H1 (cell line): Measurements from ENCODE around the gene SGK2. TPM values are rescaled to one million over a fixed set of nuclear protein-coding genes. Genes with fewer than 3 reads are reported as not detected.

Experiments used
- CTCF ChIA-PET: fragments of 300-600 bp; sonication (Branson Sonifier 250); formaldehyde crosslinking; loops from one replicate; lab custom pipeline; 2021; ENCODE audit not compliant: partially characterized antibody; lab: Charles Lee
- POLR2A ChIA-PET: fragments of 300-600 bp; sonication (Branson Sonifier 250); formaldehyde crosslinking; loops from one replicate; lab custom pipeline; 2021; ENCODE audit warnings: inconsistent platforms; ENCODE audit not compliant: partially characterized antibody; lab: Charles Lee
- DNase-seq, 2 experiments: peaks; one replicate each; pipeline versions ENCODE4 v3.0.0 to v3.0.0-alpha.2; 2010 to 2022; ENCODE audit warnings: low spot score in 2 of 2, low read depth in 1 of 2, mixed read lengths in 1 of 2
- FAIRE-seq: peaks from 2 replicates; lab custom pipeline; 2011; peaks lifted over from hg19 to GRCh38; lab: Jason Lieb, UNC
- H2AFZ ChIP-seq: 2 replicates; pipeline ENCODE4 v1.8.1; 2012; ENCODE audit warnings: low read length, inconsistent platforms
- H2AK5ac ChIP-seq: 2 replicates; pipeline ENCODE4 v1.6.1; 2013; ENCODE audit warnings: low read depth, low read length
- H2BK120ac ChIP-seq: replicated peaks from 2 replicates; pipeline ENCODE3; 2013; ENCODE audit warnings: low read depth, low read length, inconsistent platforms
- H2BK12ac ChIP-seq: 2 replicates; pipeline ENCODE4 v1.6.1; 2013; ENCODE audit warnings: low read depth, low read length
- H2BK15ac ChIP-seq: 2 replicates; pipeline ENCODE4 v1.6.1; 2013; ENCODE audit warnings: low read length
- H2BK20ac ChIP-seq: 2 replicates; pipeline ENCODE4 v1.6.1; 2013; ENCODE audit warnings: low read length
- H2BK5ac ChIP-seq: 2 replicates; pipeline ENCODE4 v1.6.1; 2013; ENCODE audit warnings: low read depth, low read length
- H3K14ac ChIP-seq: 2 replicates; pipeline ENCODE4 v1.6.1; 2013; ENCODE audit warnings: inconsistent platforms; ENCODE audit not compliant: insufficient read length
- H3K18ac ChIP-seq: 2 replicates; pipeline ENCODE4 v1.6.1; 2013; ENCODE audit warnings: low read length; ENCODE audit errors: extremely low read depth
- H3K23ac ChIP-seq: 2 replicates; pipeline ENCODE4 v1.6.1; 2013; ENCODE audit warnings: inconsistent platforms; ENCODE audit not compliant: insufficient read length
- H3K23me2 ChIP-seq: 2 replicates; pipeline ENCODE4 v1.6.1; 2013; ENCODE audit warnings: low read depth, low read length
- H3K27ac ChIP-seq: 2 replicates; pipeline ENCODE4 v1.6.1; 2011; ENCODE audit warnings: low read depth, low read length, inconsistent platforms
- H3K27me3 ChIP-seq, 4 experiments: replicated peaks in 1 of 4; 1 replicate in 1 of 4; 2 replicates in 3 of 4; pipeline versions ENCODE4 v1.6.1 to v1.8.1; 2011 to 2013; ENCODE audit warnings: low read length in 3 of 4, mild to moderate bottlenecking in 3 of 4, inconsistent platforms in 2 of 4, mixed read lengths in 2 of 4, moderate library complexity in 1 of 4; ENCODE audit not compliant: control insufficient read depth in 3 of 4, insufficient read depth in 3 of 4; ENCODE audit errors: extremely low read depth in 1 of 4
- H3K36me3 ChIP-seq, 4 experiments: 2 replicates each; pipeline versions ENCODE4 v1.6.1 to v1.8.1; 2011 to 2013; ENCODE audit warnings: mild to moderate bottlenecking in 4 of 4, low read length in 3 of 4, moderate library complexity in 2 of 4, control low read depth in 1 of 4, inconsistent platforms in 1 of 4; ENCODE audit not compliant: insufficient read depth in 4 of 4, control insufficient read depth in 2 of 4
- H3K4ac ChIP-seq: replicated peaks from 2 replicates; pipeline ENCODE3; 2013; ENCODE audit warnings: low read length, low read depth, mixed read lengths, inconsistent platforms; ENCODE audit not compliant: insufficient read length
- H3K4me1 ChIP-seq, 4 experiments: replicated peaks in 1 of 4; 1 replicate in 1 of 4; 2 replicates in 3 of 4; pipeline versions ENCODE4 v1.6.1 to v1.8.1; 2011 to 2013; ENCODE audit warnings: low read length in 3 of 4, inconsistent platforms in 2 of 4, mixed read lengths in 1 of 4; ENCODE audit not compliant: insufficient read depth in 4 of 4, control insufficient read depth in 3 of 4
- H3K4me2 ChIP-seq, 2 experiments: 2 replicates each; pipeline versions ENCODE4 v1.6.1 to v1.8.1; 2011 to 2013; ENCODE audit warnings: low read depth in 2 of 2, low read length in 2 of 2, control low read depth in 1 of 2, inconsistent platforms in 1 of 2, mild to moderate bottlenecking in 1 of 2; ENCODE audit not compliant: insufficient read depth in 1 of 2
- H3K4me3 ChIP-seq, 4 experiments: fragments of 200-600, 300-600 bp in 1 of 4; sonication (generic), shearing (Covaris generic), sonication (Bioruptor Twin) in 1 of 4; 2 replicates each; pipeline versions ENCODE4 v1.5.1 to v1.8.1; 2011 to 2016; ENCODE audit warnings: low read length in 4 of 4, low read depth in 3 of 4, control low read depth in 2 of 4, inconsistent platforms in 2 of 4, mild to moderate bottlenecking in 2 of 4, mixed read lengths in 1 of 4, moderate library complexity in 1 of 4; ENCODE audit not compliant: insufficient read depth in 2 of 4; ENCODE audit errors: extremely low read depth in 1 of 4
- H3K56ac ChIP-seq: replicated peaks from 2 replicates; pipeline ENCODE3; 2013; ENCODE audit warnings: low read depth, mild to moderate bottlenecking, mixed read lengths, low read length, inconsistent platforms; ENCODE audit not compliant: insufficient read length
- H3K79me1 ChIP-seq: 2 replicates; pipeline ENCODE4 v1.6.1; 2013; ENCODE audit warnings: low read depth, low read length, control low read depth
- H3K79me2 ChIP-seq, 2 experiments: 2 replicates each; pipeline versions ENCODE4 v1.6.1 to v1.8.1; 2012 to 2013; ENCODE audit warnings: low read length in 2 of 2, mild to moderate bottlenecking in 2 of 2, inconsistent platforms in 1 of 2; ENCODE audit not compliant: insufficient read depth in 2 of 2, control insufficient read depth in 1 of 2
- H3K9ac ChIP-seq, 4 experiments: replicated peaks in 1 of 4; 1 replicate in 1 of 4; 2 replicates in 3 of 4; pipeline versions ENCODE4 v1.6.1 to v1.8.1; 2011 to 2013; ENCODE audit warnings: low read depth in 3 of 4, low read length in 3 of 4, control low read depth in 2 of 4, mild to moderate bottlenecking in 2 of 4, moderate library complexity in 2 of 4, inconsistent platforms in 1 of 4; ENCODE audit errors: extremely low read depth in 1 of 4
- H3K9me3 ChIP-seq, 2 experiments: 2 replicates each; pipeline versions ENCODE4 v1.6.1 to v1.8.1; 2012 to 2013; ENCODE audit warnings: mild to moderate bottlenecking in 2 of 2, moderate library complexity in 2 of 2, control low read depth in 1 of 2, inconsistent platforms in 1 of 2, low read depth in 1 of 2, low read length in 1 of 2, mixed read lengths in 1 of 2; ENCODE audit not compliant: insufficient read depth in 2 of 2
- H4K20me1 ChIP-seq, 2 experiments: replicated peaks in 1 of 2; 2 replicates each; pipeline versions ENCODE3 to v1.8.1; 2011 to 2013; ENCODE audit warnings: inconsistent platforms in 2 of 2, low read length in 2 of 2, mild to moderate bottlenecking in 1 of 2; ENCODE audit not compliant: insufficient read depth in 2 of 2, control insufficient read depth in 1 of 2
- H4K5ac ChIP-seq: 2 replicates; pipeline ENCODE4 v1.6.1; 2013; ENCODE audit warnings: low read length, low read depth, mixed read lengths, inconsistent platforms; ENCODE audit not compliant: insufficient read length
- H4K8ac ChIP-seq: 2 replicates; pipeline ENCODE4 v1.8.0; 2013; ENCODE audit warnings: mild to moderate bottlenecking, moderate library complexity, low read length, inconsistent platforms; ENCODE audit not compliant: insufficient read depth; ENCODE audit errors: extremely low read depth
- H4K91ac ChIP-seq: replicated peaks from 2 replicates; pipeline ENCODE3; 2013; ENCODE audit warnings: low read length, mixed read lengths, inconsistent platforms; ENCODE audit not compliant: insufficient read length
- ASH2L ChIP-seq: fragments of 200-600, 300-600 bp; sonication (generic); IDR thresholded peaks from one replicate; pipeline ENCODE4 v1.7.1; 2017; ENCODE audit warnings: low read length
- CTCF ChIP-seq, 3 experiments: IDR thresholded peaks; 1 replicate in 2 of 3; 2 replicates in 1 of 3; pipeline versions ENCODE4 v1.5.1 to v1.6.1; 2011; ENCODE audit warnings: low read length in 3 of 3, mild to moderate bottlenecking in 3 of 3, inconsistent platforms in 2 of 3, low read depth in 1 of 3, moderate library complexity in 1 of 3; ENCODE audit not compliant: insufficient read depth in 1 of 3; ENCODE audit errors: control extremely low read depth in 1 of 3
- RAD21 ChIP-seq, 2 experiments: IDR thresholded peaks in 1 of 2; conservative IDR thresholded peaks in 1 of 2; 2 replicates each; pipeline ENCODE4 v1.6.1; 2011; ENCODE audit warnings: low read depth in 2 of 2, low read length in 2 of 2, improper control_type of control experiment in 1 of 2, inconsistent platforms in 1 of 2, mild to moderate bottlenecking in 1 of 2, moderate library complexity in 1 of 2
- USF2 ChIP-seq: IDR thresholded peaks from 2 replicates; pipeline ENCODE4 v1.6.1; 2011; ENCODE audit warnings: low read length, improper control_type of control experiment
- WGBS, 2 experiments: shearing (Covaris generic) in 1 of 2; methylation state at CpG; one replicate each; pipeline versions ENCODE4 v1.1.6 to v1.1.7; 2013 to 2015; ENCODE audit warnings: low lambda C conversion rate in 2 of 2, mixed read lengths in 2 of 2, inconsistent platforms in 1 of 2, low coverage in 1 of 2, missing lambda C conversion rate in 1 of 2; ENCODE audit not compliant: insufficient replicate concordance in 2 of 2, insufficient coverage in 1 of 2, insufficient read length in 1 of 2; ENCODE audit errors: extremely low coverage in 1 of 2, missing lambda C conversion rate in 1 of 2; 5-methylcytosine and 5-hydroxymethylcytosine counted together
- polyA plus RNA-seq, 7 experiments: library from polyadenylated mRNA; depleted of rRNA in 3 of 7; stranded (reverse) in 5 of 7; unstranded in 2 of 7; fragments of >200 nt in 5 of 7; fragments of 200-250 nt in 2 of 7; gene quantifications; 1 replicate in 5 of 7; 2 replicates in 1 of 7; 4 replicates in 1 of 7; pipeline versions ENCODE4 v1.2.1 to v1.2.3, GENCODE V29; 2011 to 2013; ENCODE audit warnings: missing spikeins in 2 of 7, mixed read lengths in 2 of 7
- total RNA-seq: library from RNA; stranded (reverse); fragmentation: NEBNext Ultra II Directional; extraction: Animal tissue kit (Norgen Biotek cat#: 25700); gene quantifications from 2 replicates; pipeline ENCODE4 v1.2.1, GENCODE V29; 2021

Gene SGK2
- total and polyA plus RNA-seq, 2 of the 8 experiments (the other 6 are each of a cell fraction or from before 2014, with no cell fraction given): 0.21 TPM; not detected in 1

GRCh38 chr20:43537921-43538877, 20.6 kb upstream of the SGK2 start:
- Histone ChIP-seq H2BK5ac (no peak overlapping the region), H4K5ac (no peak overlapping the region), H3K56ac (no peak overlapping the region), H2AFZ (no peak overlapping the region), H3K79me2 (no peaks in the 10 kb centered on the region), H3K4me1 (no peaks in the 10 kb centered on the region), H4K91ac (no peak overlapping the region), H2BK15ac (no peak overlapping the region), H3K14ac (no peak overlapping the region), H4K8ac (no peak overlapping the region), H4K20me1 (peaks cover 2 to 3% of the 10 kb centered on the region in 2 experiments), H3K9ac (no peak overlapping the region; a peak in 1 of 7 replicates), H2BK120ac (no peak overlapping the region), H3K18ac (no peak overlapping the region), H3K27me3 (no peaks in the 10 kb centered on the region), H3K4me3 (no peak overlapping the region), H3K23ac (no peak overlapping the region), H3K4ac (no peak overlapping the region)
- FAIRE-seq (peak; percentile 48), DNase-seq (peak in 1 of 2 experiments; percentile 86)
- CTCF ChIA-PET: interaction anchor here (0.6 to 6.5 kb wide), 52 partner anchors 8 to 1520 kb away, joined by 3 to 54 read pairs (median 4); partner anchors contain the start of genes IFT52 and SGK2
- 80% methylated on average over 4 of the region's 4 CpGs; no CpG with 5 or more reads in 1 of the 2 experiments for WGBS, 2 experiments
- TF ChIP-seq ASH2L (no peak), USF2 (no peak), CTCF (IDR thresholded peaks at IDR 0.05; ENCODE audit: control extremely low read depth in 1 of 3, insufficient read depth in 1 of 3, low read depth in 1 of 3, low read length in 3 of 3) (peak; percentile 78 to 96 (median 81)), RAD21 (IDR thresholded peaks at IDR 0.05 in 1 of 2, conservative IDR thresholded peaks at IDR 0.05 in 1 of 2; ENCODE audit: low read depth in 2 of 2, low read length in 2 of 2) (peak; percentile 89 to 91)
- TF ChIP-seq, all 59 proteins: peak for 2
- no peaks in the 10 kb centered on the region for H3K9me3 ChIP-seq
- no peak overlapping the region for H3K27ac ChIP-seq
- H3K79me1 ChIP-seq: no peaks in the 10 kb centered on the region
- no peak overlapping the region for H2BK20ac ChIP-seq
- POLR2A ChIA-PET: interaction anchor here (1.0 to 5.2 kb wide), 4 partner anchors 13 to 134 kb away, joined by 3 to 23 read pairs (median 4); partner anchors contain the start of gene SRSF6
- no peaks in the 10 kb centered on the region for H3K23me2 ChIP-seq
- H3K4me2 ChIP-seq: no peak overlapping the region
- peaks cover 0 to 14% (median 5%) of the 10 kb centered on the region in 4 experiments; a peak in 5 of 8 replicates for H3K36me3 ChIP-seq
- H2BK12ac ChIP-seq: no peak overlapping the region
- H2AK5ac ChIP-seq: no peak overlapping the region
